Fibroblast of mammary gland (primary cell): ENCODE results near the gene LSM8.
"Not testable (repeated sequence)": the region's sequence is repeated elsewhere in the genome, so short reads cannot be mapped to it uniquely, and the experiment has no call there.

Experiments
- DNase-seq: peaks from one replicate; pipeline ENCODE4 v3.0.0-alpha.2; 2010; ENCODE audit warnings: low read depth
- H3K4me3 ChIP-seq: 2 replicates; pipeline ENCODE4 v1.5.1; 2011; ENCODE audit warnings: low read depth, mild to moderate bottlenecking, low read length, moderate library complexity; ENCODE audit not compliant: control insufficient read depth
- CTCF ChIP-seq: conservative IDR thresholded peaks from 2 replicates; pipeline ENCODE4 v1.5.1; 2011; ENCODE audit warnings: low read depth, low read length, inconsistent platforms; ENCODE audit not compliant: control insufficient read depth, insufficient read depth

LSM8 gene

DNA sequence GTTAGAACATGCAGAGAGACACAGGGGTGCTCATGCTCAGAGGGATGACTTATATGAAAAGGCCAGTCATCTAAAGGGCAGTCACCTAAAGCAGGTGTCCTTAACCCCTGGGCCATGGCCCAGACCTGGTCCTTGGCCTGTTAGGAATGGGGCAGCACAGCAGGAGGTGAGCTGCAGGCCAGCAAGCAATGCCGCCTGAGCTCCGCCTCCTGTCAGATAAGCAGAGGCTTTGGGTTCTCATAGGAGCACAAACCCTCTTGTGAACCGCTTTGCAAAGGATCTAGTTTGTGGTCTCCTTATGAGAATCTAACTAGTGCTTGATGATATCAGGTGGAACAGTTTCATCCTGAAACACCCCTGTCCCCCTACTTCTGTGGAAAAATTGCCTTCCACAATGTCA lies 55.0 kb downstream of the LSM8 start:
- no peak for DNase-seq
- H3K4me3 ChIP-seq: no peak overlapping the region
- no peak for TF ChIP-seq CTCF

DNA sequence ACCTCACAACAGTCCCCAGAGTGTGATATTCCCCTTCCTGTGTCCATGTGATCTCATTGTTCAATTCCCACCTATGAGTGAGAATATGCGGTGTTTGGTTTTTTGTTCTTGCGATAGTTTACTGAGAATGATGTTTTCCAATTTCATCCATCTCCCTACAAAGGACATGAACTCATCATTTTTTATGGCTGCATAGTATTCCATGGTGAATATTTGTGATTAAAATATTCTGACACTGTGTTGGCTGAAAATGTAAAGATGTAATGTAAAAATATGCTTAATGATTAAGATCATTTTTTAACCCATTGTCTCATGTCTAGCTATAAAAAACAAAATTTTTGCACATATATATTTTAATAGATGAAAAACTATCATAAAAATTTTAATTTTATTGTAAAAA lies 56.4 kb downstream of the LSM8 start:
- not testable (repeated sequence) for DNase-seq, H3K4me3 ChIP-seq
